CD4-positive, alpha-beta T cell treated with Interleukin-6 for 4 hours (primary cell): Measurements from ENCODE around the gene ZNF597.

Source experiments
- DNase-seq: peaks from one replicate; pipeline ENCODE4 v3.0.0-alpha.2; 2020; ENCODE audit warnings: mixed read lengths

ZNF597 gene

GRCh38 chr16:3443108-3444031, at the start of gene ZNF597, which contains the start of gene NAA60:
Gene ZNF597 (minus strand): TSS chr16:3443504. CDS start chr16:3443153, 351 bp downstream.
Gene NAA60 (plus strand): TSS chr16:3443680. CDS start chr16:3476228, 32,548 bp downstream.
- peak; percentile 80 for DNase-seq

- no peak for DNase-seq
Observed at GRCh38 chr16:3492356-3492755, 49.1 kb upstream of the ZNF597 start.

GRCh38 chr16:3490911-3491629, 47.8 kb upstream of the ZNF597 start:
- no peak for DNase-seq

DNA sequence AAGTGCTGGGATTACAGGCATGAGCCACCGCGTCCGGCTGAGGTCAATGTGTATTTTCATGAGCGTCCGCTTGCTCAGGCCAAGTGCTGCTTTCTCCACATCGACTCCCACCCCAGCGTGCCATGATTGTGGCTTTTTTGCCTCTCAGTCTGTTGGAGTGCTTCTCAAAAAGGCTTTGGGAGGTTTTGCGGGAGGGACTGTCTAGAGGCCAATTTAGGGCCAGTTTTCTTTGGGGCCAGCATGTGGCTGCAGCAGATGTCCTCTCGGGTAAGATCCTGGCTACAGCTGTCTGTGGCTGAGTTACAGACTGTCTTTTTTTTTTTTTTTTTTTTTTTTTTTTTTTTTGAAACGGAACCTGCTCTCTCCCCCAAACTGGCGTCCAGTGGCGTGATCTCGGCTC, 45.5 kb upstream of the ZNF597 start:
- no peak for DNase-seq

- DNase-seq = no peak
Observed at GRCh38 chr16:3487521-3488410, 44.5 kb upstream of the ZNF597 start.

DNA sequence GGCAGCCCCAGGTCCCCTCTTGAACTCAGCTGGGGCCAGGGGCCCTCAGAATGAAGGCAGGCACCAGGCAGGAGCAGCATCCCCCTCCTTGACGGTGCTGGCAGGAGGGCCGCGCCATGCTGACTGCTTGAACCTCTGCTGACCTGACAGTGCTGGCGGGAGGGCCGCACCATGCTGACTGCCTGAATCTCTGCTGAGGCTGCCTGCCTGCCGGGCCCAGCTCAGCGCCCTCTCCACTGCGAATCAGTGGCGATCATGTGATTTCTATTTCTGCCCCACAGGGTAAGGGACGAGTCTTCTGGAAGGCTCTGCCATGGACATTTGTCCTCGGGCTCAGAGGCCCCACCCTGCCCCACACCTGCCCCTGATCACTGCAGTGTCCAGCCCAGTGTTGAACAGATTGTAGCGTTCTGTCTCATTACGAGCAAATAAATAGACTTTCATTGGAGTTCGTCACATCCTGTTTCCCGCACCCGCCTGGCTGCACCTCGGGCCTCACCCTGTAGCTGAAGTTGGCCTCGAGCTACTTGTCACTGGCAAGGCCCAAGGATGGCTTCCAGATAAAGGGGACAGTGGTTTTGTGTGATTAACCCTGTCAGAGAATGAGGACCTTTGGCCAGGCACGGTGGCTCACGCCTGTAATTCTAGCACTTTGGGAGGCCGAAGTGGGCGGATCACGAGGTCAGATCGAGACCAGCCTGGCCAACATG, 43.4 kb upstream of the ZNF597 start:
- no peak for DNase-seq

GRCh38 chr16:3485821-3486505, 42.7 kb upstream of the ZNF597 start:
- DNase-seq = peak; percentile 25

DNA sequence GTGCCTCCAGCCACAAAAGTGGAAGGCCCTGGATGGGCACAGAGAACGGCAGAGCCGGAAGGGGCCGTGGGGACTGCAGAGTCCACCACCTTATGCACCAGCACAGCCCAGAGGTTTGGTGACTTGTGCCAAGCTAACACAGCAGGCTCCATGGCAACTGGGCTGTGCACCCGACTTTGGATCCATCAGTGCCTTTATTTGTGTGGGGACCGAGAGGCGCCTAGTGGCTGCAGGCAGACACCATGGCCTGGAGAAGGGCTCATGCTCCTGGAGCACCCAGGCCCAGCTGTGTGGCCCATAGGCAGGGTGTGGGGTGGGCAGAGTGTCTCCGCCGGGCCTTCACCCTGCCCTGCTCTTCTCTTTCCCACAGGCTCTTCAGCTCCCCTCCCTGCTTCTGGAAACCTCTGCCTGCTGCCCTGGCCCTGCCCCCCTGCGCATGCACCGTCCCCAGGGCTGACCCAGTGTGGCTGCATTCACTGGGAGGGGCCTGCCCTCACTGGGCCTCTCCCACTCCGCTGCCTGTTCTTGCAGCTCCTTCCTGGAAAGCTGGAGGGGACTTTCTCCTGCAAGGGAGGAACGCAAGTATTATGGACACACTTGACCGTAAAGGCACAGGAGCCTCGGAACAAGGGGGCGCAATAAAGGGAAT, 41.9 kb upstream of the ZNF597 start:
- no peak for DNase-seq

DNA sequence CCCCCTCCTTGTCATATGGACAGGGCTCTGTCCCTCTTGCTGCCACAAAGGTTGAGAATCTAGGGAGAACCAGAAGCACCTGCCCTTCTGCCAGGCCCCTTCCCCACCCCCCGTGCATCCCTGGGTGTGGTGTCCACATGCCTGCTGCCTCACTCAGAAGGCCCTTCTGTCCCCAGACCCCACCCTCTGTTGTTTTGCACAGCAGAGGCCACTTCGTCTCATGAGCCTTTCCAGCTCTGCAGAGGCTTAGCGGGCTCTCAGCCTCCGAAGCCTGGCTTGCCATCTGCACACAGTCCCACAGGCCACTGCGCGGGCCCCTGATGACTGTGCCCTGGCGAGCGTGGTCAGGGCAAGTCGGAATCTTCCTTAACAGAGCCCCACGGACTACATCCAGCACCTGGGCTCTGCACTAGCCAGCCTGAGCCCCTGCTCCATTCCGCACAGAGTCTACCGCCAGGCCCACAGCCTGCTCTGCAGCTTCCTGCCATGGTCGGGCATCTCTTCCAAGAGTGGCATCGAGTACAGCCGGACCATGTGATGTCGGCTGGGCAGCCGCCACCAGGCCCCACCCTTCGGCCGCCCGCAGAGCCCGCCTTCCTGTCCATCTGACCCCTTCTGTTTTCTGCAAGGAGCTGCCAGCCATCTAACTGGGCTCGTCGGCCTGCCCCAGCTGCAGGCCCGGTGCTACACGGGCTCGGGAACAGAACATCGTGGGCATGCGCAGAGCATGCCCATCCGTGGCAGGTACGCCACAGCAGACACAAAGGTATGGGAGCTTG, 41.2 kb upstream of the ZNF597 start:
- DNase-seq = no peak

DNA sequence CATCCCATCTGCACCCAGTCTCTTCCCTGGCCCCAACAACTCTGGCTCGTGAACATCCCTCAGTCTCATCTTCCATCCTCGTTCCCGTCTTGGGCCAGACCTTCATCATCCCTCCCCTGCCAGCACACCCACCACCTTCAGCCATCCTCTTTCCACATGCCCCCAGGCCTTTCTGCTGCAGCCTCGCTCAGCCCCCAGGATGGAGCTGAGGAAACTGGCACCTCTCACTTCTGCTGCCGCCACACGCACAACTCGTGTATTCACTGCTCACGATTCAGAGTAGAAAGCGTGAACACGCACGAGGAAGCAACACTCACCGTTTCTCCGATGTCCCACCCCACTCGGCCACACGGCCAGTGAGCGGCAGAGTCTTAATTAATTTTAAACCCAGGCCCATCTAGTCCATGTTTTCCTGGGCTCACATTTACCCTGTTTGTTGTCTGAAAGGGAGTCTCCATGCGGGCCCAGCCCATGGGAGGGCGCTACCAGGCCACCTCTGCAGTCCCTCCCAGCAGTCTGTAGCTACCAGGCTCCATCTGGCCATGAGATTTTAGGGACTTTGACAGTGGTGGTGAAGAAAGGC, 39.4 kb upstream of the ZNF597 start:
- DNase-seq = no peak

DNA sequence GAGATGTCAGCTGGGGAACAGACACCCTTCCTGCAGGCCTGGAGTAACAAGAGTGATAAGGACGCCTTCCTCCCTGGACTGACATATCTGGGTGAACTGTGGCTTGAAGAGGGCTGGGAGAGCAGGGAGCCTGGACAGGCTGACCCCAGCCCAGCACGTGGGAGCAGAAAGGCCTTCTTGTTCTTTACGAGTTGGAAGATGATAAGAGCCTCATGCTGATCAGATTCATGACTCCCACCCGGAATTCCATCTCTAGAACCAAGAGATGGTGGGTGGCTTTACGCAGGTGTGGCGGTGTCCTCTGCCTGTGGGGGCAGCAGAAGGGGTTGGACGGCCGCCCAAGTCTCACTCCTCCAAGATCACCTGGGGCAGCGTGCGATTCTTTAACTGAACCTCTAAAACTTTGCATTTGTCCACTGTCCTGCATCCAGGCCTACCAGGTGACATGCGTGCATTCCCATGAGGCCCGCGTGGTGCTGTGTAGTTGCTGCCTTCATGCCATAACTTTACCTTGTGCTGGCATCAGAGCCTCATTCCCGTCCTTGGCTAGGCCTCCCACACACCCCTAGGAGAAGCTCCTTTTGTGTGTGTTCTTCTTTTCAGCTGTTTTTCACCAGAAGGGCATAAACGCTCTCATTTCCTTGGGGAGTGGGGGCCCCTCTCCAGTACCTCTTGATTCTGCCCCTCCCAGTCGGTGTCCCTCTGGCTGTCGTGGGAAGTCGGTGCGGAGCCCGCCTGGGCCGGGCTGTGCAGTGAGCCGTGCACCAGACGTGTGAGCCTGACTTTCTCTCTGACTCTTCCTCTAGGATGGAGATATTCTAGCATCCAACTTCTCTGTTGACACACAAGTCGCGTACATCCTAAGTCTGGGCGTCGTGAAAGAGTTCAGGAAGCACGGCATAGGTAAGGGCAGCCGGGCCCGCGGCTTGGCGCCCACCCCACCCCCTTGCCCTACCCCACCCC, 38.7 kb upstream of the ZNF597 start:
- no peak for DNase-seq

DNA sequence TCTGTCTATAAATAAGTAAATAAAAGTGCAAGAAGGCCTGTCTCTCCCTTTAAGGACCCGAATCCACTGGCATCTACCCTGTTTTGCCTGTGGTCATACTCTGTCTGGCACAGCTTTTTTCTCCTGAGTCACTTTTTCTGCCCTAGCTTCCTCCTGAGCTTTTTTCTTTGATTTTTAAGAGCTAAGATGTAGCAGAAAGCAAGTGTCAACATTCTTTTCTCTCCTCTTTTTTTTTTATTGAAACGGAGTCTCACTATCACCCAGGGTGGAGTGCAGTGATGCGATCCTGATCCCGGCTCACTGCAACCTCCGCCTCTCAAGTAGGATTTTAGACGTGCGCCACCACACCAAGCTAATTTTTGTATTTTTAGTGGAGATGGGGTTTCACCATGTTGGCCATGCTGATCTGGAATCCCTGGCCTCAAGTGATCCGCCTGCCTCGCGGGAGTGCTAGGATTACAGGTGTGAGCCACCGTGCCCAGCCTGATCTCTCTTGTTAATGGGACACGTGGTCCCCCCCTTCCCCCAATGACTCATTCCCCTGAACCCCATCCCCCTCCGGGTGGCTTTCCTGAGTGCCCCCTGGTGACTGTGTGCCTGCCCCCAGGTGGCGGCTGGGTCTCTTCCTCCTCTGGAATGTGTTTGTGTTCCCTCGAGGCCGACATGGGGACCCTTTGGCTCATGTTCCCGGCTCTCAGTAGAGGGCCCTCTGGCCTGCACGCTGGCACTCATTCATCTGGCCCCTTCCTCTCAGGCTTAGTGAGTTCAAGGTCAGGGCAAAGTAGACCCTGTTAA, 37.8 kb upstream of the ZNF597 start:
- DNase-seq = no peak

DNA sequence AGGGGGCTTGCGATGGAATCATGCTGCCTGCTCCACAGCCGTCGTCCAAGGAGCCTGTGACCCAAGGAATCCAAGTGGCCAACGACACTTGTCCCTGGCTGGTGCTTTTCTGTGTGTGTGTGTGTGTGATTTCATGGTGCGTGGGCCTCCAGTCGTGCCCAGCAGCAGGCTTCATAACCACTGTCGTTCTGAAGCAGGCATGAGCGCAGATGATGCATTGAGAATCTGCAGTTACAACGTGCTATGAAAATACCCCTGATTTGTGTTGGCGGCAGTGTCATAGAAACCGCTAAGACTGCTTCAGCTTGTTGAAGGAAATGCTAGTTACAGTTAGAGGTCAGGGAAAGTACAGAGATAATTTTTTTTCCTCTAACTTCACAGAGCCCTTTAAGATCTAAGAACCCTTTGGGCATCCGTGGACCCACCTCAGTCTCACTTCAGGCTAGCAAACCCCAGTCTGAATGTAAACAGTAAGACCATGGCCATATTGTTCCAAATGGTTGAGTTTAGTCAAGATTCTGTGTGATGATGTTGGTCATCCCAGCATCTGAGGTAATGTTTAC, 36.4 kb upstream of the ZNF597 start:
- DNase-seq = no peak

GRCh38 chr16:3478242-3478925, 35.1 kb upstream of the ZNF597 start:
- DNase-seq = no peak

- DNase-seq = no peak
Observed at GRCh38 chr16:3476409-3476808, 33.1 kb upstream of the ZNF597 start.

DNA sequence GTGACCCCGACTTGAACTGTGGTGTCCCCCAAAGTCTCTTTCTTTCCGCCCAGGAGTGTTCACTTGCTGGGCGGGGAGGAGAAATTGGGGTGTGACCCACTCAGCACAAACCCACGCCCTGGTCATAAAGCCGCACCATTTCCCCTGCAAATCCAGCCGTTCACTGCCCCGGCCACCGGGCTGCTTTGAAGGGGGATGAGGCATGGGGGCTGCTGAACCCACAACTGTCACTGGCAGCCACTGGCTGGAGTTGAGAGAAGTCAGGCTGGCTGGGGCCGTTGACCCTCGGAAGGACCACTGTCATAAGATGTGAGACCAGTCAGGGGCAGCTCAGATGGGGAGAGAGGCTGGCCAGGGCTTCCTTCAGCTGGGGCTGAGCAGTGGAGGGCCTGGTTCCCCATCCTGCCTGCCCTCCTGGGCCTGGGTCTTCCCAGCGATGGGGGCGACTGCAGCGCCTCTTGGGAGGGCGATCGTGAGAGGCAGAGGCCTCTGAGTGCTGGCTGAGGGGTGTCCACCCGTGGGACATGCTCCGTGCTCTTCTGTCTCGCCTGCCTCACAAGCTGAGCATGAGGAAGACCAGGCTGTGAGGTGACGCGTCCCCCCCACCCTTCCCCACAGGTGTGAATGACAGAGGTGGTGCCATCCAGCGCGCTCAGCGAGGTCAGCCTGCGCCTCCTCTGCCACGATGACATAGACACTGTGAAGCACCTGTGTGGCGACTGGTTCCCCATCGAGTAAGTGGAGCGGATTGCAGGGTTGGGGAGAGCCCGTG, 32.5 kb upstream of the ZNF597 start:
- DNase-seq = no peak
